HUES6 (cell line): ENCODE results near the gene CPNE6.
A peak's percentile ranks its signal among the peaks of the same experiment; 100 is the strongest.
"Not testable (repeated sequence)": the region's sequence is repeated elsewhere in the genome, so short reads cannot be mapped to it uniquely, and the experiment has no call there.

Experiments
- H3K27ac ChIP-seq: 2 replicates; pipeline ENCODE4 v1.7.0; 2013; ENCODE audit warnings: low read depth, mild to moderate bottlenecking, low read length, inconsistent platforms
- H3K27me3 ChIP-seq: 2 replicates; pipeline ENCODE4 v1.6.1; 2013; ENCODE audit warnings: low read length; ENCODE audit not compliant: control insufficient read depth, insufficient read depth
- H3K36me3 ChIP-seq: 2 replicates; pipeline ENCODE4 v1.6.1; 2013; ENCODE audit warnings: low read length; ENCODE audit not compliant: control insufficient read depth, insufficient read depth
- H3K4me1 ChIP-seq: 2 replicates; pipeline ENCODE4 v1.6.1; 2013; ENCODE audit warnings: low read length; ENCODE audit not compliant: control insufficient read depth, insufficient read depth
- H3K4me3 ChIP-seq: 2 replicates; pipeline ENCODE4 v1.5.1; 2013; ENCODE audit warnings: low read depth, low read length
- H3K9ac ChIP-seq: one replicate; pipeline ENCODE4 v1.6.1; 2013; ENCODE audit warnings: mild to moderate bottlenecking, low read length
- H3K9me3 ChIP-seq: 2 replicates; pipeline ENCODE4 v1.6.1; 2013; ENCODE audit warnings: low read depth, low read length; ENCODE audit not compliant: control insufficient read depth, insufficient read depth

CPNE6 gene

DNA sequence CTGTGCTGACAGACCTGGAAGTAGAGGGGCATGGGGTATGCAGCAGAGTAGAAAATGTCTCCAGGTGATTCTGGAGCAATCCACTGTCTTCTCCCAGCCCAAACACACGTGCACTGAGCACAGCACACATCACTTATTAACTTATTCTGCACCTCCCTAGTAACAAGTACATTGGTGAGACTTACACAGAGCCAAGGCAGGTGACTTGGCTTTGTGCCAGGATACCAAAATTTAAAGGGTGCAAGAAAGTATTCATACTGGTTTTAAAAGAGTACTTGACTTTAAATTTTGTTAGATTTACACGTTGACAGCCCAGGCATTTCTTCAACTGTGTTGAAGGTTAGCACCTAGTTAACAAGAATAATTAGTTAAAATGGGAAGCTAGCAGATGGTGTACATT lies 30.7 kb upstream of the CPNE6 start:
- H3K4me1 ChIP-seq, result 0 out of 2 replicates have a peak, but pooled peaks cover 2% of the 10 kb centered on the region
- H3K36me3 ChIP-seq, result no peaks in the 10 kb centered on the region
- no peak overlapping the region for H3K4me3 ChIP-seq
- no peaks in the 10 kb centered on the region for H3K9me3 ChIP-seq
- H3K27ac ChIP-seq, result no peak overlapping the region
- H3K27me3 ChIP-seq, result peaks cover 4% of the 10 kb centered on the region; the same call in 1 of the 2 replicates
- H3K9ac ChIP-seq, result no peak overlapping the region

DNA sequence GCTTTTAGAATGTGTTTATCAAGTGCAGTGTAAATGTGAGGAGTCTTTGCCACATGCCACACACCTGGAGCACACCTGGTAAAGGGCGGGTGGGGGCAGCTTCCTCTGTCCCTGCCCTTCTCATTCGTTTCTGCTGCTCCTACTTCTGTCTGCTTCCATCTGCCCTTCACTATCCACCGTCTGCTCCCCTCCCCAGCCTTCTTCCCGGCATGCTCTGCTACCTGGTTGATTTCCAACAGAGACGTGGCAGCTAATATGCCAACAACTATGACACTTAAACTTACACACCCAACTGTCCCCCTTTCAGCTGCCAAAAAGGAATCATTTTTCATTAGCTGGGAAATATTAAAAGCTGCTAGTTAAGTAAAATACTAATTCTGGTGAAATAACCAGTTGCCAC lies 28.6 kb upstream of the CPNE6 start:
- Histone ChIP-seq H3K27ac (no peak overlapping the region), H3K4me3 (no peak overlapping the region), H3K27me3 (peaks cover 5% of the 10 kb centered on the region), H3K36me3 (no peaks in the 10 kb centered on the region), H3K9ac (no peak overlapping the region), H3K9me3 (no peaks in the 10 kb centered on the region), H3K4me1 (no peaks in the 10 kb centered on the region)

DNA sequence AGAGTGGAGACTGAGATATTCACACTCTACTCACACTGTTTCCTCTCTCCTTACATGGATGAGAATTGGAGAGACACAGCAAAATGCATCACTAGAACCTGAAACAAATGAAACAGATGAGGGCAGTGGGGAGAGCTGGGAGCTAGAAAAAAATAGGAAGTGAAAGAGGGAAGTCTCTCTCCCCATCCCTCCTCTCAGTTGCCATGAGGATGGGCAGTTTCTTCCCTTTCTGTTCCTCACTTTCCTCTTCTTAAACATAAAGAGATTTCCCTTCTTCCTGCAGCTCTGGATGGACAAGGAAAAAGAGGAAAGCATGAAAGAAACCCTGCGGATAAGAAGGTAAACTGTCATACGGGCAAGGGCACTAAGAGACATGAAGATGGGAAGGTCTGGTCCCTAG lies 22.4 kb upstream of the CPNE6 start:
- Histone ChIP-seq H3K27me3 (peaks cover 44% of the 10 kb centered on the region), H3K4me1 (peaks cover 14% of the 10 kb centered on the region)
- not testable (repeated sequence) for H3K27ac ChIP-seq, H3K9ac ChIP-seq, H3K36me3 ChIP-seq, H3K9me3 ChIP-seq, H3K4me3 ChIP-seq

DNA sequence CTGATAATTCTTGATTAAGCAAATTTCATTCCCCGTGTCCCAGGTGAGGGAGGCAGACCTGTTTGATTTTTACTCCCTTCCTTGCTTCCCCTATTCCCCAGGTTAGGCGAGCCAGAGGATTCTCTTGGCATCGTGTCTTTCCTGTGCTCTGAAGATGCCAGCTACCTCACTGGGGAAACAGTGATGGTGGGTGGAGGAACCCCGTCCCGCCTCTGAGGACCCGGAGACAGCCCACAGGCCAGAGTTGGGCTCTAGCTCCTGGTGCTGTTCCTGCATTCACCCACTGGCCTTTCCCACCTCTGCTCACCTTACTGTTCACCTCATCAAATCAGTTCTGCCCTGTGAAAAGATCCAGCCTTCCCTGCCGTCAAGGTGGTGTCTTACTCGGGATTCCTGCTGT lies 20.6 kb upstream of the CPNE6 start:
- peaks cover 52% of the 10 kb centered on the region for H3K27me3 ChIP-seq
- H3K9ac ChIP-seq, H3K36me3 ChIP-seq, H3K27ac ChIP-seq, H3K9me3 ChIP-seq, H3K4me3 ChIP-seq: not testable (repeated sequence)
- H3K4me1 ChIP-seq, result peaks cover 14% of the 10 kb centered on the region

DNA sequence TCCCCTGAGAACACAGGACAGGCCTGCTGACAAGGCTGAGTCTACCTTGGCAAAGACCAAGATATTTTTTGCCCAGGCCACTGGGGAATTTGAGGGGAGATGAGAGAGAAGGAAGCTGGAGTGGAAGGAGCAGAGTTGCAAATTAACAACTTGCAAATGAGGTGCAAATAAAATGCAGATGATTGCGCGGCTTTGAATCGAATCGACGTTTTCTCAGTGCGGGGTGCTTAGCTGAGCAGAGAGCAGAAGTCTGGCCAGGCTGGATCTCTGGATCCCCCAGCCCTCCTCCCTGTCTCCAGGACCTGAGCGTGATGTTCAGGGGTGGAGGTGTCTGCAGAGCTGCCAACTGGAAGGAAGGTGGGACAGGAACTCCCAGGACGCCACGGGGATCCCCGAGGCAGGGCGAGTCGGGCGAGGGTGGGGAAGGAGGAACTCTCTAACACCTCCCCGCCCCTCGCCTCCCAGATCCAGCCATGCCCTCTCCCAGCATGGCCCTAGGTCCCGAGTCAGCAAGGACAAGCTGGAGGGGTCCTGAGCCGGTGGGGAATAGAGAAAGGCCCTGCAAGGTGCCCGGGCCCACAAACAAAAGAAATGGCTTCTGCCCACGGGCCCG lies 20.1 kb upstream of the CPNE6 start:
- Histone ChIP-seq H3K9me3 (no peaks in the 10 kb centered on the region), H3K9ac (peak overlapping the region; percentile 73), H3K27me3 (peaks cover 52% of the 10 kb centered on the region), H3K36me3 (no peaks in the 10 kb centered on the region), H3K27ac (no peak overlapping the region; the same call in 1 of the 2 replicates), H3K4me3 (peak overlapping the region; percentile 95), H3K4me1 (peaks cover 14% of the 10 kb centered on the region)

DNA sequence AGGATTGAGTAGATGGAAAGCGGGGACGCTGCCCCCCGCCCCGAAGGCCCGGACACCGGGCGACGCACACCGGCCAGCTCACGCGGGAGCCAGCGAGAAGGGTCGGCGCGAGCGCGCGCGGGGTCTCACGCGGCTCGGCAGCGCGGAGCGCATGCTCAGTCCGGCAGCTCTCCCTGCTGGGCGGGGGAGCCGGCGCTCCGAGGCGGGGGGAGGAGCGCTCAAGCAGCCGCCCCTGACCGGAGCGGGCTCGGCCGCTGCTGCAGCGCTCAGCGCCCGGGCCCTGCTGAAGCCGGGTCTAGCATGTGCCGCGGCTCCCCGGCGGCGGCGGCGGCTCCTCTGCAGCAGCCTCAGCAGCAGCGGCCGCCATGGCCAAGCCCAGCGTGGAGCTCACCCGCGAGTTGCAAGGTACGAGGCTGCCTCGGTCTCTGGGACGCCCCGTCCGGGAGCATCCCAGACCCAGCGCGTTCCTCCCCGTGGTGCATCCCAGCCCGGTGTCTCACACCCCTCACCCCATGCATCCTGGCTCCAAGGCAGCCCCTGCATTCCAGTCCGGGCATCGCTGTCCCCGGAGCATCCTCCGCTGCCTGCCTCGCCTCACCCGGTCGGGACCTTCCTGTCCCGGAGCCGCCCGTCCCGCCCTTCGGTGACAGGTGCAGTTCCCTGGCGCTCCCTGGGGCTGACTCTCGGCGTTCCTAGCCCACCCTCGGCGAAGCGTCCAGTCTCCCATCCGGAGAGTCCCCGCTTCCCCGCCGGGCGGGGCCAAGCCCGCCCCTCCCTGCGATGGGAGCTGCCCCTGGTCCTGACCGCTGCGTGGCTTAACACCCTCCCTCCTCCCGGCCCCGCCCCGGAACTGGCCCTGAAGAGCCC lies 19.3 kb upstream of the CPNE6 start, which contains the start of gene CARMIL3:
TSS of gene CARMIL3 (plus strand) at position 221 of the 867 bp plus-strand sequence. CDS start at position 366, 145 bp downstream.
- Histone ChIP-seq H3K36me3 (no peaks in the 10 kb centered on the region), H3K27ac (no peak within 1 kb of the TSS; the same call in 1 of the 2 replicates), H3K4me1 (peaks cover 14% of the 10 kb centered on the region), H3K4me3 (peak within 1 kb of the TSS; percentile 95), H3K27me3 (peaks cover 52% of the 10 kb centered on the region), H3K9me3 (no peaks in the 10 kb centered on the region), H3K9ac (peak within 1 kb of the TSS; percentile 73)

DNA sequence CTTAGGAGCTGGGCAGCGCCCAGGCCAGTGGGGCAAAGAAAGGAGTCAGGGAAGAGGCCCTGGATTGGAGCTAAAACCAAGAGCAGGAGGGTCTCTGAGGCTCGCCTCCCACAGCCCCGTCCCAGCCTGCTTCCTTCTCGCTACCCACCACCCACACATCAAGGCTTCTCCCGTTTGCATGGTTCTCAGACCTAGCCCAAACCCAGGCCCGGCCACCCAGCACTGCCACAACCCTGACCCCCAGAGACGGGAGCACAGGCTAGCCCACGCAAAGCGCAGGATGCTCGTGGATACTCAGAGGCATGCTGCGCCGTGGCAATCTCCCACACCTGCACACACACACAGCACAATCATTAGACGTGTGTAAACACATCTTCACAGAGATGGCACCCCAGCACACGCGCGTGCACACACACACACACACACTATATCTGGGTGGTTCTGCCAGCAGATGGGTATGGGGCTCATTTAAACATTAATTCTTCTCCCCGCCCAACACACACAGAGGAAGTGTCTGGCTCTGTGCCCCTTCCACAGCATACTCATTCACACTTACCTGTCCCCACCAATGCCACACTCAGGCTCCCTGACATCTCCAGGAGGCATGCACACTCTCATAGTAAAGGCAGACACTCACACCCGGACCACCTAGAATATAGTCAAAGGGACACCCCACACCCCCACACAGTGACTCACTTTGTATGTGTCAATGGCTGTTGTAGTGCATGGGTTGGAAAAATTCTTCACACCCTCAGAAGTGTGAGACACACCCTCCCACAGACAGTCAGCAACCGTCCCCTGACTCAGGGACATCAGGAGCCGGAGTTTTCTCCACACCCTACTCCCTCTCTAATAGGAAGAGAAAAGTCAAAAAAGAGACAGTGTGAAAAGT lies 18.5 kb upstream of the CPNE6 start:
- no peaks in the 10 kb centered on the region for H3K9me3 ChIP-seq
- peak overlapping the region; percentile 95 for H3K4me3 ChIP-seq
- no peak overlapping the region for H3K9ac ChIP-seq
- no peak overlapping the region for H3K27ac ChIP-seq
- peaks cover 14% of the 10 kb centered on the region for H3K4me1 ChIP-seq
- H3K36me3 ChIP-seq, result no peaks in the 10 kb centered on the region
- H3K27me3 ChIP-seq, result peaks cover 50% of the 10 kb centered on the region; the same call in 1 of the 2 replicates

DNA sequence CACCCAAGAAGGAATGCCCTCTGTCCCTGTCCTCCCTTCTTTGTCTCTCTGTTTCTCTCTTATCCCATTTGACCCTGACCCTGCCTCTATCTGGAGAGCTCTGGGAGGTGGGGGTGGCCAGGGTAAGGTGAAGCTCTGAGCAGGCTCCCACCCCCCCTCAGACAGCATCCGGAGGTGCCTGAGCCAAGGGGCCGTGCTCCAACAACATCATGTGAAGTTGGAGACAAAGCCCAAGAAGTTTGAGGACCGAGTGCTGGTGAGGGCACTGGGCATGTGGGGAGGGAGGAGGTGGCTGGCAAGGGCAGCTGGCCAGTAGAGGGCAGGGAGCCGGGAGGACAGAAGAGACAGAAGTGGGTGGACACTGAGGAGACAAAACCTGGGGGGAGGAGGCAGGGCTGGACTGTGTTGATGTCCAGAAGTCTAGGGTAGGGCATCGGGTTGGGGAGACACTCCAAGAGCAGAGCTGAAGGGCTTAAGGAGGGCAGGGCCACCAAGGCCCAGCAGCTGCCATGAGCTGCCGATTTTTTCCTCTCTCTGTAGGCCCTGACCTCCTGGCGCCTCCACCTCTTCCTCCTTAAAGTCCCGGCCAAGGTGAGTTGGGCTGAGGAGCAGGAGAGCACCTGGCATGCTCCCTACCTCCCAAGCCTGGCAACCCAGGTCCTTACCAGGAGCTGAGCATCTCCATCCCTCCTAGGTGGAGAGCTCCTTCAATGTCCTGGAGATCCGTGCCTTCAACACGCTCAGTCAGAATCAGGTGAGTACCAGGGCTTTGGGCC lies 17.6 kb upstream of the CPNE6 start:
- H3K9ac ChIP-seq, result no peak overlapping the region
- no peak overlapping the region for H3K4me3 ChIP-seq
- peaks cover 15% of the 10 kb centered on the region for H3K4me1 ChIP-seq
- H3K27me3 ChIP-seq, result peaks cover 48% of the 10 kb centered on the region; the same call in 1 of the 2 replicates
- H3K36me3 ChIP-seq, result no peaks in the 10 kb centered on the region
- no peaks in the 10 kb centered on the region for H3K9me3 ChIP-seq
- H3K27ac ChIP-seq, result no peak overlapping the region

DNA sequence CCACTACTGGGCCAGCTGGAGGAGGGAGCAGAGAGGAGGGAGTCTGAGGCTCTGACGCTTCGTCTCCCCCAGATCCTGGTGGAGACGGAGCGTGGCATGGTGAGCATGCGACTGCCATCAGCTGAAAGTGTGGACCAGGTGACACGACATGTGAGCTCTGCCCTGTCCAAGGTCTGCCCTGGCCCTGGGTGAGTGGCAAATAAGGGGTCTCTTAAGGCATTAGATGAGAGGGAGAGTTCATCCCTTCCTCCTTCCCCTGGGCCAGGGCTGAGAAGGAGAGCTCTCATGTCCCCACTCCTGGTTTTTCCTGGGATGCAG lies 17.1 kb upstream of the CPNE6 start:
- H3K9ac ChIP-seq, result no peak overlapping the region
- H3K4me3 ChIP-seq, result no peak overlapping the region
- peaks cover 19% of the 10 kb centered on the region for H3K4me1 ChIP-seq
- no peak overlapping the region for H3K27ac ChIP-seq
- H3K27me3 ChIP-seq, result peaks cover 44% of the 10 kb centered on the region; the same call in 1 of the 2 replicates
- no peaks in the 10 kb centered on the region for H3K9me3 ChIP-seq
- no peaks in the 10 kb centered on the region for H3K36me3 ChIP-seq

DNA sequence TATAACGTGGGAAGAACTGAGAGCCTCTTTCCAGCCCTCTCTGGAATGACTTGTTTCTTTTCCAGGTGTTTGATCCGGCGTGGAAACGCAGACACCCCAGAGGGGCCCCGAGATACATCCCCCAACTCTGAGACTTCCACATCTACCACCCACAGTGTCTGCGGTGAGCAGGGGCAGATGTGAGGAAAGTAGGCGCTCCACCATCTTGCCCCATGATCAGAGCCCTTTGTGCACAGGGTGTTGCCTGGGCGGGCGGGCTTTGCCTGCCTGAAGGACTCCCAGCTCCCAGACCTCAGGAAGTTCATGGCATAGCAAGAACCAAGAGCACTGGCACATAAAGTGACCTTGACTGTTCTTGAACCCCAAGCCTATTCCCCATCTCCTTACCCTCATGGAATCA lies 16.7 kb upstream of the CPNE6 start:
- Histone ChIP-seq H3K9ac (no peak overlapping the region), H3K36me3 (no peaks in the 10 kb centered on the region), H3K27ac (no peak overlapping the region), H3K27me3 (peaks cover 42% of the 10 kb centered on the region; the same call in 1 of the 2 replicates), H3K4me1 (peaks cover 19% of the 10 kb centered on the region), H3K4me3 (no peak overlapping the region), H3K9me3 (no peaks in the 10 kb centered on the region)
